Ascending aorta (tissue), 2 donors: ENCODE measurements around the gene PRKACA. TPM values are rescaled to one million over a fixed set of nuclear protein-coding genes. Genes with fewer than 3 reads are reported as not detected.
A peak's percentile ranks its signal among the peaks of the same experiment; 100 is the strongest.

Source experiments
- DNase-seq, 2 donors: peaks; one replicate each; pipeline ENCODE4 v3.0.0-alpha.2; 2019; ENCODE audit warnings: low spot score in 2 of 2
- H3K27ac ChIP-seq, 2 donors: fragments of 200-600 bp; sonication (generic); one replicate each; pipeline ENCODE4 v1.5.1; 2016 to 2017; ENCODE audit warnings: mild to moderate bottlenecking in 1 of 2
- H3K27me3 ChIP-seq: fragments of 200-600 bp; sonication (generic); one replicate; pipeline ENCODE4 v1.5.1; 2017
- H3K36me3 ChIP-seq, 2 donors: fragments of 200-600 bp; sonication (generic); one replicate each; pipeline ENCODE4 v1.5.1; 2016
- H3K4me1 ChIP-seq, 2 donors: fragments of 200-600 bp; sonication (generic); one replicate each; pipeline ENCODE4 v1.5.1; 2016 to 2017; ENCODE audit warnings: mild to moderate bottlenecking in 1 of 2
- H3K4me3 ChIP-seq, 2 donors: fragments of 200-600 bp; sonication (generic); one replicate each; pipeline ENCODE4 v1.5.1; 2016 to 2017; ENCODE audit warnings: mild to moderate bottlenecking in 1 of 2
- H3K9me3 ChIP-seq, 2 donors: fragments of 200-600 bp; sonication (generic); one replicate each; pipeline ENCODE4 v1.5.1; 2016
- intact Hi-C: fragments of 100-400 bp; cut with DNase I; formaldehyde crosslinking; loops from one replicate; pipeline ENCODE4 v1.15.1; 2023
- total RNA-seq: library from RNA; depleted of rRNA; stranded (reverse); fragments of >200 nt; gene quantifications from one replicate; pipeline ENCODE4 v1.1.0, GENCODE V29; 2016
- TF ChIP-seq, protein P1 (sequence below), 3 experiments: fragments of 200-600 bp in 2 of 3; fragments of 450-650 bp in 1 of 3; sonication (generic) in 2 of 3; IDR thresholded peaks; one replicate each; pipeline ENCODE4 v1.5.1; 2016 to 2019; ENCODE audit warnings: antibody characterized with exemption in 3 of 3, mild to moderate bottlenecking in 1 of 3, moderate library complexity in 1 of 3

The PRKACA gene
- total RNA-seq, 1 donor from 2014 or later, result 92.6 TPM

DNA sequence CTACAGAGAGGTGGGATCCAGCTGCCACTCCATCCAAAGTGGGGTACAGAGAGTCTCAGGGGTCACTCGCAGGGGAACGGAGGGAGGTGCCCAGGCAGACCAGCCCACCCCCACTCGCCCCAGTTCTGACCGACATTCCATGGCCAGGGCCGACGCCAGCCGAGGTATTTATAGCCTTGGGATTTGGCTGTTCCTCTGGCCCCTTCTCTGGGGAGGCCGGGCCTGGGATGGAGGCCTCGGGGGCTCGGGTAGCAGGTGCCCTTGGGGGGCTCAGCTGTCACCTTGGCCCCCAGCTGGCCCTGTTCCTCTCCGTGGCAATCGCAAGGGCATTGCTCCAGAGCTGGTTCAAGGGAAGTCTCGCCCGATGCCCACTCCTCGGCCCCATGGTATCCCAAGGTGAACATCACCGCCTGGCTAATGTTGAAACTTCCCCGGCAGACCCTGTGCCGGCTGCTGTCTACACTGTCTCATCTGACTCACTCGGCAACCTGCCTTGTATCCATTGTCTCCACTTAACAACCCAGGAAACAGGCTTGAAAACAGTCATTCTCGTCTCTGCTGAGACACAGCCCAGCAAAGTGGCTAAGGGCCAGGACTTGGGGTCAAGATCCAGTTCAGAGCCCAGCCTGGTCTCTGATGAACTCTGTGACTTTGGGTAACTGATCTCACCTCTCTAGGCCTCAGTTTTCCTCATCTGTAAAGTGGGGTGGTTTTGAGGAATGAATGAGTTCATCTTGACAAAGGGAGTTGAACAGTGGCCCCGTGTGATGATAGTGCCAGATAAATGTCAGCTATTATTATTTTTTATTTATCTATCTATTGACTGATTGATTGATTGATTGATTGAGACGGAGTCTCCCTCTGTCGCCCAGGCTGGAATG lies 9.7 kb downstream of the PRKACA start:
- intact Hi-C loops, result loop anchor here (2.0 kb wide), 1 partner anchor 17 kb away; the partner anchor contains the start of gene SAMD1
- Histone ChIP-seq H3K4me1 (peaks cover 11 to 47% of the 10 kb centered on the region in 2 donors), H3K4me3 (peak overlapping the region in 1 of 2 donors; percentile 41), H3K9me3 (no peaks in the 10 kb centered on the region), H3K36me3 (peaks cover 39 to 40% of the 10 kb centered on the region in 2 donors), H3K27me3 (no peaks in the 10 kb centered on the region), H3K27ac (peak overlapping the region; percentile 90)
- TF ChIP-seq, protein P1, sequence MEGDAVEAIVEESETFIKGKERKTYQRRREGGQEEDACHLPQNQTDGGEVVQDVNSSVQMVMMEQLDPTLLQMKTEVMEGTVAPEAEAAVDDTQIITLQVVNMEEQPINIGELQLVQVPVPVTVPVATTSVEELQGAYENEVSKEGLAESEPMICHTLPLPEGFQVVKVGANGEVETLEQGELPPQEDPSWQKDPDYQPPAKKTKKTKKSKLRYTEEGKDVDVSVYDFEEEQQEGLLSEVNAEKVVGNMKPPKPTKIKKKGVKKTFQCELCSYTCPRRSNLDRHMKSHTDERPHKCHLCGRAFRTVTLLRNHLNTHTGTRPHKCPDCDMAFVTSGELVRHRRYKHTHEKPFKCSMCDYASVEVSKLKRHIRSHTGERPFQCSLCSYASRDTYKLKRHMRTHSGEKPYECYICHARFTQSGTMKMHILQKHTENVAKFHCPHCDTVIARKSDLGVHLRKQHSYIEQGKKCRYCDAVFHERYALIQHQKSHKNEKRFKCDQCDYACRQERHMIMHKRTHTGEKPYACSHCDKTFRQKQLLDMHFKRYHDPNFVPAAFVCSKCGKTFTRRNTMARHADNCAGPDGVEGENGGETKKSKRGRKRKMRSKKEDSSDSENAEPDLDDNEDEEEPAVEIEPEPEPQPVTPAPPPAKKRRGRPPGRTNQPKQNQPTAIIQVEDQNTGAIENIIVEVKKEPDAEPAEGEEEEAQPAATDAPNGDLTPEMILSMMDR (IDR thresholded peaks at IDR 0.05), result no peak
- peak in 1 of 2 donors; percentile 87 for DNase-seq

DNA sequence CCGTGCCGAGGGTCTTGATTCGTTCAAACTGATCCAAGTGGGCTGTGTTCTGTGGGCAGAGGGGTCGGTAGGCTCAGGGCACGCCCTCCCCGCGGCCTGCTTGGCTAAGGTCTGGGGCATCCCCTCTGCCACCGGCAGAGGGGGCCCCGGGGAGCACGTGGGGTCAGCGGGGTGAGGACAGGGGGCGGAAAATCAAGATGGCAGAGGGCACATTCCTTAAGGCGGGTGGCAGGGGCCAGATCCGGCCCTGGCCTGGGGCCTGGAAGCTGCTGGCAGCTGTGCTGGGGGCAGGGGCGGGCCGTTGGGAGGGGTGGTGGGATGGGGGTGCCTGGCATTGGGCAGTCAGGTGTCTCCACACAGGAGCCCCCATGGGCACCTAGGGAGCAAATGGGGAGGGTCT lies 10.7 kb downstream of the PRKACA start:
- no peaks in the 10 kb centered on the region for H3K27me3 ChIP-seq
- peaks cover 49% of the 10 kb centered on the region in 2 donors for H3K36me3 ChIP-seq
- H3K27ac ChIP-seq, result peak overlapping the region; percentile 90
- TF ChIP-seq, protein P1 (IDR thresholded peaks at IDR 0.05), result no peak
- intact Hi-C loops, result loop anchor here (2.0 kb wide), 1 partner anchor 16 kb away; the partner anchor contains the start of gene SAMD1
- H3K4me1 ChIP-seq, result peaks cover 3 to 37% of the 10 kb centered on the region in 2 donors
- H3K9me3 ChIP-seq, result no peaks in the 10 kb centered on the region
- H3K4me3 ChIP-seq, result no peak overlapping the region
- DNase-seq, result no peak

- Histone ChIP-seq H3K27ac (no peak overlapping the region), H3K4me1 (peaks cover 3 to 30% of the 10 kb centered on the region in 2 donors), H3K36me3 (peaks cover 61% of the 10 kb centered on the region in 2 donors), H3K27me3 (no peaks in the 10 kb centered on the region), H3K9me3 (no peaks in the 10 kb centered on the region), H3K4me3 (no peak overlapping the region)
- intact Hi-C loops, result loop anchor here (2.0 kb wide), 1 partner anchor 15 kb away; the partner anchor contains the start of gene SAMD1
- no peak for DNase-seq
- TF ChIP-seq, protein P1 (IDR thresholded peaks at IDR 0.05), result no peak
Observed at GRCh38 chr19:14105680-14106079, 11.9 kb downstream of the PRKACA start.

DNA sequence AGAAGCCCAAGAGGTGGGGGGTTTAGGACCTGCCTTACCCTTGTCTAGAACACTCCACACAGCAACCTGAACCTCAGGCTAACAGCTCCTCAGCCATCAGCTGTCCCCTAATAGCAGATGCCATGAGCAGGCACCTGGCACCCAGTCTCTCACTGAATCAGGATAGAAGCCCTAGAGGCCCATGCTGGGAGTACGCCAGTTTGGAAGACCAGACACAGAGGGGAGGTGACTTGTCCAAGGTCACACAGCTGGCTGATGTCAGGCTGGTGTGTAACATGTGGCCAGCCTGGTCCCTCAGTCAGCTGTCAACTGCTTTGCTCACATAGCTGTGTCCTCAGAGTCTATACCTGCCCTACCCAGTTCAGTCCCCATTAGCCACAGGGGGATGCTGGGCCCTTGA lies 14.3 kb downstream of the PRKACA start:
- Histone ChIP-seq H3K4me1 (peaks cover 0 to 15% of the 10 kb centered on the region in 2 donors), H3K27ac (no peak overlapping the region), H3K4me3 (no peak overlapping the region), H3K9me3 (no peaks in the 10 kb centered on the region), H3K27me3 (no peaks in the 10 kb centered on the region), H3K36me3 (peaks cover 79 to 81% of the 10 kb centered on the region in 2 donors)
- intact Hi-C loops, result no loop called here
- no peak for DNase-seq
- TF ChIP-seq, protein P1 (IDR thresholded peaks at IDR 0.05), result no peak

- intact Hi-C loops, result no loop called here
- H3K4me1 ChIP-seq, result peaks cover 0 to 9% of the 10 kb centered on the region in 2 donors
- no peaks in the 10 kb centered on the region for H3K9me3 ChIP-seq
- TF ChIP-seq, protein P1 (IDR thresholded peaks at IDR 0.05), result no peak
- H3K27ac ChIP-seq, result peak overlapping the region in 1 of 2 donors; percentile 30
- DNase-seq, result no peak
- H3K4me3 ChIP-seq, result no peak overlapping the region
- peaks cover 85 to 86% of the 10 kb centered on the region in 2 donors for H3K36me3 ChIP-seq
- H3K27me3 ChIP-seq, result no peaks in the 10 kb centered on the region
Observed at GRCh38 chr19:14102756-14103155, 14.8 kb downstream of the PRKACA start.
